Umbilical cord (tissue), 2 donors: ENCODE measurements around the gene ZDHHC24. TPM values are rescaled to one million over a fixed set of nuclear protein-coding genes. Genes with fewer than 3 reads are reported as not detected.

Experiments
- DNase-seq: peaks from one replicate; pipeline ENCODE4 v3.0.0-alpha.2; 2015; ENCODE audit warnings: low spot score
- total RNA-seq: library from RNA; depleted of rRNA; stranded (reverse); fragments of >200 nt; gene quantifications from one replicate; pipeline ENCODE4 v1.2.3, GENCODE V29; 2014; ENCODE audit warnings: low replicate concordance; ENCODE audit not compliant: insufficient read depth

The ZDHHC24 gene
- total RNA-seq, 1 donor from 2014 or later, result 5.8 TPM

DNA sequence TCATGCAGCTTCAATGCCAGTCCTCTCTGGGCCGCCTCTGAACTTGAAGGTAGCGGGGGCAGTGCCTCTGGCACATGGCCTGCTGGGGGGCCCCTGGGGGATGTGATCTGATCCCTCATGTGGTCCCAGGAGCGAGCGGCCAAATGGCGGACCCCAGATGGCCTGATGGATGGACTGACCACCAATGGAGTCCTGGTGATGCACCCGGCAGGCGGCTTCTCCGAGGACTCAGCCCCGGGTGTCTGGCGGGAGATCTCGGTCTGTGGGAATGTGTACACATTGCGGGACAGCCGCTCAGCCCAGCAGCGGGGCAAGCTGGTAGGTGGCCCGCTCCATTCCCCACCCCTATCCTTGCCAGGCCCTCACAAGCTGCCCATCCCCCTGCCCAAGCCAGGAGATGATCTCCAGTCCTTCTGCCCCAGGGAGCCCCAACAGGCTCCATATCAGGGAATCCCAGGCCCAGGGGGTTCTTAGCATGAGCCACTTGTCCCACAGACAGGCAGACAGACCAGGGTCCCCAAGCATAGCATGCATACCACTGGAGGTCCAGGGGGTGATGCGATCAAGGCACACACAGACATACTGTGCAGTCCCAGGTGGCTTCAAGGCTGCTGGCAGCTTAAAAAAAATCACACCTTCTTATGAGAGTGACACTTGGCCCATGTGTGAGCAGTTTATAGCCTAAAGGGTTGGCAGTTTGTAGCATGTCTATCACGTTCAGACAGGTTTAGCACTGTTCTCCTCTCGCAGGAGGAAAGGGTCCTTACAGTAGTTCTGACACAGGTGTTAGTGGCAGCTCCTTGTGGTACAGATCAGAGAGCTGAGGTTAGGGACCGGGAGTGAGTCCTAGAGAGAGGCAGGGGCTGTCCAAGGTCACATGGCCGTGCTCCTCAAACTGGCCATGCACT lies 72.0 kb downstream of the ZDHHC24 start:
- no peak for DNase-seq

DNA sequence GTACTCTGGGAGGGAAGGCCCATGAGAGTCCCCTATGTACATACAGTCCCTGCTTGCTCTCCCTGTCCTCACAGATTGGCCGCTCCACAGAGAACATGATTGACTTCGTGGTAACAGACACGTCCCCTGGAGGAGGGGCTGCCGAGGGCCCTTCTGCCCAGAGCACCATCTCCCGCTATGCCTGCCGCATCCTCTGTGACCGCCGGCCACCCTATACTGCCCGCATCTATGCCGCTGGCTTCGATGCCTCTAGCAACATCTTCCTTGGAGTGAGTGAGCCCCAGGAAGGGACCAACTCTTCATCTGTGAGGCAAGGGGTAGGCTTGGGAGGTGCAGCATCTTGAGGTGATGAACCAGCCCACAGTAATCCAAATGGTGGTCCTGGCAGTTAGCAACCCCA lies 72.7 kb downstream of the ZDHHC24 start:
- no peak for DNase-seq

GRCh38 chr11:66472054-66472453 lies 73.8 kb downstream of the ZDHHC24 start:
- no peak for DNase-seq

GRCh38 chr11:66471142-66471541 lies 74.7 kb downstream of the ZDHHC24 start:
- no peak for DNase-seq

Other genes starting within 250 kb of the ZDHHC24 start
- 20.7 TPM for gene CD248, start 229.0 kb downstream of the ZDHHC24 start, total RNA-seq
- 4.8 TPM for gene RIN1, start 209.6 kb downstream of the ZDHHC24 start, total RNA-seq
- gene BRMS1, start 200.9 kb downstream of the ZDHHC24 start, total RNA-seq, result 21.9 TPM
- 41.9 TPM for gene B4GAT1, start 198.4 kb downstream of the ZDHHC24 start, total RNA-seq
- gene SLC29A2, start 174.3 kb downstream of the ZDHHC24 start, total RNA-seq, result 1.4 TPM
- 2.4 TPM for gene NPAS4, start 125.0 kb downstream of the ZDHHC24 start, total RNA-seq
- 58.0 TPM for gene MRPL11, start 107.2 kb downstream of the ZDHHC24 start, total RNA-seq
- gene PELI3, start 79.1 kb downstream of the ZDHHC24 start, total RNA-seq, result 12.5 TPM
- gene DPP3, start 65.6 kb downstream of the ZDHHC24 start, total RNA-seq, result 24.6 TPM
- gene BBS1, start 35.4 kb downstream of the ZDHHC24 start, total RNA-seq, result 18.1 TPM
- not detected for gene ACTN3, start 855 bp upstream of the ZDHHC24 start, total RNA-seq
- gene CTSF, start 22.6 kb upstream of the ZDHHC24 start, total RNA-seq, result 43.1 TPM
- 0.24 TPM for gene CCDC87, start 47.0 kb upstream of the ZDHHC24 start, total RNA-seq
- gene CCS, start 47.1 kb upstream of the ZDHHC24 start, total RNA-seq, result 18.8 TPM
- 90.5 TPM for gene RBM14, start 70.6 kb upstream of the ZDHHC24 start, total RNA-seq
- gene RBM4, start 92.7 kb upstream of the ZDHHC24 start, total RNA-seq, result 64.3 TPM
- 44.1 TPM for gene RBM4B, start 131.8 kb upstream of the ZDHHC24 start, total RNA-seq
- 46.5 TPM for gene SPTBN2, start 183.2 kb upstream of the ZDHHC24 start, total RNA-seq